ENCODE measurements around the gene GLRA1.
"Not testable (repeated sequence)": the region's sequence is repeated elsewhere in the genome, so short reads cannot be mapped to it uniquely, and the experiment has no call there.

The GLRA1 gene

DNA sequence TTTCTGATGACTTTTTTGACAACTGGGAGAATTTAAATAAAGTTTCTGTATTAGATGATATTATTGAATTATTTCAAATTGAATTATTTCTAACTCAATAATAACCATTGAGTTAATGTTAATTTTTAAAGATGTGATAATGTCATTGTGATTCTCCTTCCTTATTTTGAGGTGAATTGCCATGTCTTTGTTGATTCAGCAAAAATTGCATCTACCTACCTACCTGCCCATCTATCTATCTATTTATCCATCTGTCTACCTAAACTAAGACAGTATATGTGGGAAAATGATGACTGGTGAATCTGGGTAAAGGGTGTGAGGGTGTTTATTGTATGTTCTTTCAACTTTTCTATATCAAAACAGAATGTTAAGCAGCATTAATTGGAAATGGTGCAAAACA, 77.9 kb downstream of the GLRA1 start:
- no peak overlapping the region for H3K27ac ChIP-seq (ENCODE audit: low read depth, low read length)
- H3K9ac ChIP-seq (ENCODE audit: low read depth in 1 of 2, low read length in 2 of 2), result no peak overlapping the region
- H3K27me3 ChIP-seq (ENCODE audit: control insufficient read depth in 1 of 2, insufficient read depth in 2 of 2, low read length in 2 of 2), result no peaks in the 10 kb centered on the region
- no peaks in the 10 kb centered on the region for H3K36me3 ChIP-seq (ENCODE audit: control insufficient read depth in 1 of 2, insufficient read depth in 2 of 2, low read length in 2 of 2)
- no peak overlapping the region for H3K4me3 ChIP-seq (ENCODE audit: low read depth in 1 of 2, low read length in 2 of 2)
- no peaks in the 10 kb centered on the region for H3K9me3 ChIP-seq (ENCODE audit: control insufficient read depth in 1 of 2, low read length in 2 of 2)
- H3K4me1 ChIP-seq (ENCODE audit: control insufficient read depth in 1 of 2, insufficient read depth in 2 of 2, low read length in 2 of 2), result no peaks in the 10 kb centered on the region

DNA sequence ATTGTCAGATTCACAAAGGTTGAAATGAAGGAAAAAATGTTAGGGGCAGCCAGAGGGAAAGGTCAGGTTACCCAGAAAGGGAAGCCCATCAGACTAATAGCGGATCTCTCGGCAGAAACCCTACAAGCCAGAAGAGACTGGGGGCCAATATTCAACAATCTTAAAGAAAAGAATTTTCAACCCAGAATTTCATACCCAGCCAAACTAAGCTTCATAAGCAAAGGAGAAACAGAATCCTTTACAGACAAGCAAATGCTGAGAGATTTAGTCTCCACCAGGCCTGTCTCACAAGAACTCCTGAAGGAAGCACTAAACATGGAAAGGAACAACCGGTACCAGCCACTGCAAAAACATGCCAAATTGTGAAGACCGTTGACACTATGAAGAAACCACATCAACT, 91.8 kb downstream of the GLRA1 start:
- H3K9me3 ChIP-seq (ENCODE audit: control insufficient read depth in 1 of 2, low read length in 2 of 2), result peaks cover 5 to 17% of the 10 kb centered on the region in 2 donors
- H3K4me1 ChIP-seq (ENCODE audit: control insufficient read depth in 1 of 2, insufficient read depth in 2 of 2, low read length in 2 of 2); H3K4me3 ChIP-seq (ENCODE audit: low read depth in 1 of 2, low read length in 2 of 2); H3K9ac ChIP-seq (ENCODE audit: low read depth in 1 of 2, low read length in 2 of 2); H3K36me3 ChIP-seq (ENCODE audit: control insufficient read depth in 1 of 2, insufficient read depth in 2 of 2, low read length in 2 of 2); H3K27me3 ChIP-seq (ENCODE audit: control insufficient read depth in 1 of 2, insufficient read depth in 2 of 2, low read length in 2 of 2); H3K27ac ChIP-seq (ENCODE audit: low read depth, low read length): not testable (repeated sequence)

GRCh38 chr5:151829370-151829769, 95.3 kb downstream of the GLRA1 start:
- H3K4me3 ChIP-seq (ENCODE audit: low read depth in 1 of 2, low read length in 2 of 2), result no peak overlapping the region
- H3K36me3 ChIP-seq (ENCODE audit: control insufficient read depth in 1 of 2, insufficient read depth in 2 of 2, low read length in 2 of 2), result no peaks in the 10 kb centered on the region
- H3K4me1 ChIP-seq (ENCODE audit: control insufficient read depth in 1 of 2, insufficient read depth in 2 of 2, low read length in 2 of 2), result no peaks in the 10 kb centered on the region
- peaks cover 0 to 17% of the 10 kb centered on the region in 2 donors for H3K9me3 ChIP-seq (ENCODE audit: control insufficient read depth in 1 of 2, low read length in 2 of 2)
- no peak overlapping the region for H3K27ac ChIP-seq (ENCODE audit: low read depth, low read length)
- H3K27me3 ChIP-seq (ENCODE audit: control insufficient read depth in 1 of 2, insufficient read depth in 2 of 2, low read length in 2 of 2), result no peaks in the 10 kb centered on the region
- no peak overlapping the region for H3K9ac ChIP-seq (ENCODE audit: low read depth in 1 of 2, low read length in 2 of 2)

- no peak overlapping the region for H3K9ac ChIP-seq (ENCODE audit: low read depth in 1 of 2, low read length in 2 of 2)
- no peak overlapping the region for H3K4me3 ChIP-seq (ENCODE audit: low read depth in 1 of 2, low read length in 2 of 2)
- H3K9me3 ChIP-seq (ENCODE audit: control insufficient read depth in 1 of 2, low read length in 2 of 2), result no peaks in the 10 kb centered on the region
- no peaks in the 10 kb centered on the region for H3K36me3 ChIP-seq (ENCODE audit: control insufficient read depth in 1 of 2, insufficient read depth in 2 of 2, low read length in 2 of 2)
- no peak overlapping the region for H3K27ac ChIP-seq (ENCODE audit: low read depth, low read length)
- H3K4me1 ChIP-seq (ENCODE audit: control insufficient read depth in 1 of 2, insufficient read depth in 2 of 2, low read length in 2 of 2), result no peaks in the 10 kb centered on the region
- no peaks in the 10 kb centered on the region for H3K27me3 ChIP-seq (ENCODE audit: control insufficient read depth in 1 of 2, insufficient read depth in 2 of 2, low read length in 2 of 2)
Observed at GRCh38 chr5:151825445-151825844, 99.2 kb downstream of the GLRA1 start.

GRCh38 chr5:151822141-151822540, 102.5 kb downstream of the GLRA1 start:
- Histone ChIP-seq H3K27ac (ENCODE audit: low read depth, low read length) (no peak overlapping the region), H3K9me3 (ENCODE audit: control insufficient read depth in 1 of 2, low read length in 2 of 2) (no peaks in the 10 kb centered on the region), H3K4me1 (ENCODE audit: control insufficient read depth in 1 of 2, insufficient read depth in 2 of 2, low read length in 2 of 2) (no peaks in the 10 kb centered on the region), H3K36me3 (ENCODE audit: control insufficient read depth in 1 of 2, insufficient read depth in 2 of 2, low read length in 2 of 2) (no peaks in the 10 kb centered on the region), H3K4me3 (ENCODE audit: low read depth in 1 of 2, low read length in 2 of 2) (no peak overlapping the region), H3K9ac (ENCODE audit: low read depth in 1 of 2, low read length in 2 of 2) (no peak overlapping the region), H3K27me3 (ENCODE audit: control insufficient read depth in 1 of 2, insufficient read depth in 2 of 2, low read length in 2 of 2) (no peaks in the 10 kb centered on the region)

DNA sequence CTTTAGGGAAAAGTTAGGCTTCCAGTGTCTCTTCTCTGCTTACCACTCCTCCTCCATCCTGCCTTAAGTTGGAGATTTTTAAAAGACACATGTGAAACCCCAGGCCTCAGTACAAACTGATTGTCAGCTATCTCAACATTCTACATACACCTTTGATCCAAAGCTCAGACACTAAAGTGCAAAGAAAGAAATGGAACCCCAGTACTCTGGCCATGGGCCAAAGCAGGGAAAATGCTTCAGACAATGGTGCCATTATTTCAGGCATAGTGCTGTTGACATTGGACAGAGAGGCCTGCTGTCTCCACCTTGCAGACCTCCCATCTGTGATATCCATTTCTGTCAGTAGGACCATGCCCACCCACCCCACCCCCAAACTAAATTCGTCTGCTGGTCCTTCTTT, 103.7 kb downstream of the GLRA1 start:
- H3K9me3 ChIP-seq (ENCODE audit: control insufficient read depth in 1 of 2, low read length in 2 of 2), result no peaks in the 10 kb centered on the region
- H3K9ac ChIP-seq (ENCODE audit: low read depth in 1 of 2, low read length in 2 of 2), result no peak overlapping the region
- H3K27ac ChIP-seq (ENCODE audit: low read depth, low read length), result no peak overlapping the region
- no peaks in the 10 kb centered on the region for H3K4me1 ChIP-seq (ENCODE audit: control insufficient read depth in 1 of 2, insufficient read depth in 2 of 2, low read length in 2 of 2)
- H3K27me3 ChIP-seq (ENCODE audit: control insufficient read depth in 1 of 2, insufficient read depth in 2 of 2, low read length in 2 of 2), result no peaks in the 10 kb centered on the region
- H3K4me3 ChIP-seq (ENCODE audit: low read depth in 1 of 2, low read length in 2 of 2), result no peak overlapping the region
- no peaks in the 10 kb centered on the region for H3K36me3 ChIP-seq (ENCODE audit: control insufficient read depth in 1 of 2, insufficient read depth in 2 of 2, low read length in 2 of 2)

GRCh38 chr5:151820271-151820670, 104.4 kb downstream of the GLRA1 start:
- H3K36me3 ChIP-seq (ENCODE audit: control insufficient read depth in 1 of 2, insufficient read depth in 2 of 2, low read length in 2 of 2), result no peaks in the 10 kb centered on the region
- no peak overlapping the region for H3K27ac ChIP-seq (ENCODE audit: low read depth, low read length)
- H3K27me3 ChIP-seq (ENCODE audit: control insufficient read depth in 1 of 2, insufficient read depth in 2 of 2, low read length in 2 of 2), result no peaks in the 10 kb centered on the region
- no peak overlapping the region for H3K4me3 ChIP-seq (ENCODE audit: low read depth in 1 of 2, low read length in 2 of 2)
- H3K9ac ChIP-seq (ENCODE audit: low read depth in 1 of 2, low read length in 2 of 2), result no peak overlapping the region
- H3K4me1 ChIP-seq (ENCODE audit: control insufficient read depth in 1 of 2, insufficient read depth in 2 of 2, low read length in 2 of 2), result no peaks in the 10 kb centered on the region
- no peaks in the 10 kb centered on the region for H3K9me3 ChIP-seq (ENCODE audit: control insufficient read depth in 1 of 2, low read length in 2 of 2)

DNA sequence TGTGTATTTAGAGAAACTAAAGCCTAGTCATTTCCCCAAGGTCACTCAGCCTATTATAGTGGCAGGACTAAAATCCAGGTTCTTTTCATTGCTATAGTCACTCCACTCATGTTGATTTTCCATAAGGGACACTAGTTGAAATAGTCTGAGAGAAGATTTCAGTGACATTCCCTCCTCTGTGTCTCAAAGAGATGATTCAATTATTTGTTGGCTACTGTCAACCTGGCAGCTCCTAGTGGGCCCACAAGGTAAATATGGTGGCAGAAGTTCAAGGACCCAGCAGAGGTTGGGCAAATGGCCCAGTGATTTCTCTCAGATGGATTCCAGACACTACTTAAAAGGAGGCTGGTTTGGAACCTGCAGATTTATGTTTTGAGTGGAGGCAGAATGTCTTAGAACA, 104.8 kb downstream of the GLRA1 start:
- no peak overlapping the region for H3K27ac ChIP-seq (ENCODE audit: low read depth, low read length)
- no peaks in the 10 kb centered on the region for H3K4me1 ChIP-seq (ENCODE audit: control insufficient read depth in 1 of 2, insufficient read depth in 2 of 2, low read length in 2 of 2)
- no peaks in the 10 kb centered on the region for H3K9me3 ChIP-seq (ENCODE audit: control insufficient read depth in 1 of 2, low read length in 2 of 2)
- H3K4me3 ChIP-seq (ENCODE audit: low read depth in 1 of 2, low read length in 2 of 2), result no peak overlapping the region
- no peak overlapping the region for H3K9ac ChIP-seq (ENCODE audit: low read depth in 1 of 2, low read length in 2 of 2)
- H3K27me3 ChIP-seq (ENCODE audit: control insufficient read depth in 1 of 2, insufficient read depth in 2 of 2, low read length in 2 of 2), result no peaks in the 10 kb centered on the region
- no peaks in the 10 kb centered on the region for H3K36me3 ChIP-seq (ENCODE audit: control insufficient read depth in 1 of 2, insufficient read depth in 2 of 2, low read length in 2 of 2)

DNA sequence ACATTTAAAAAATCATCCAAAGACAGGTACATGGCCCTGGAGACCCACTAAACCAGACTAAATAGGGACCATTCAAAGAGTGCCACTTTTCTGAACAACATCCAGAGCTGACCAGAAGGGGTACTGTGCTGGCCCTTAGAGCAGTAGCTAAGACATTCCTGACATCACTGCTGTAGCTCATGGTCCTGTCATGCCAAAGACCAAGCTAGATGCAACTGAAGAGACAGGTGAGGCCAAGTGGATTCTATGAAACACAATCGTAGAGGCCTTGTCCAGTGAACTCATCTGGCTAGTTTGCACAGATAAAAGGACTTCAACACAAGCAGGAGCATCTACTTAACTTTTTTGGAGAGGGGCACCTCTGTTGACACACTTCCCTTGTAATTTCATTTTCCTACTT, 109.6 kb downstream of the GLRA1 start:
- H3K27me3 ChIP-seq (ENCODE audit: control insufficient read depth in 1 of 2, insufficient read depth in 2 of 2, low read length in 2 of 2), result no peaks in the 10 kb centered on the region

DNA sequence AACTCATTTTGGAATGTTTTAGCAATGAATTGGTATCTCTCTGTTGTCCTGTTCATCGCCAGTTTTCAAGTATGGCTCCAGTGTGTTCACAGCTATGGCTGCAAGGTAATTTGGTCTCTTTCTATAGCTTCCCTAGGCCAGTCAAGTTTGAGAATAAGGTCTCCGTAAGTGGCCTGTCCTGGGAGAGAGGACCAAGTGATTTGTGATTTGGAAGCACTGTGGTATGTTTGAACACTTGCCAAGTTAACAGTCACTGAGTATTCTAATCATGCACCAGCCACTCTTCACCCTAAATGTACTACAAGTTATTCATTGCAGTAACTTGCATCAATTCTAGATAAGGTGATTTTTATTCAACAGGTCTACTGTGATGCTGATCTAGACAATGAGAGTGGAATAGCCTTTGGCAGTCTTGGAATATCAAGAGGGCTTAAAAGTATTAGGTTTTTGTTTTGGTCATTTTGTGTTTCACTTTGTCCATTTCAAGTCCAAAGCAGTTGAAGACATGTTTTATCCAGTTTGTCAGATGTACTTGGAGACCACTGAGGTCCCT, 111.8 kb downstream of the GLRA1 start:
- Histone ChIP-seq H3K4me3 (ENCODE audit: low read depth in 1 of 2, low read length in 2 of 2) (no peak overlapping the region), H3K27me3 (ENCODE audit: control insufficient read depth in 1 of 2, insufficient read depth in 2 of 2, low read length in 2 of 2) (no peaks in the 10 kb centered on the region), H3K9me3 (ENCODE audit: control insufficient read depth in 1 of 2, low read length in 2 of 2) (no peaks in the 10 kb centered on the region), H3K27ac (ENCODE audit: low read depth, low read length) (no peak overlapping the region), H3K9ac (ENCODE audit: low read depth in 1 of 2, low read length in 2 of 2) (no peak overlapping the region), H3K4me1 (ENCODE audit: control insufficient read depth in 1 of 2, insufficient read depth in 2 of 2, low read length in 2 of 2) (no peaks in the 10 kb centered on the region), H3K36me3 (ENCODE audit: control insufficient read depth in 1 of 2, insufficient read depth in 2 of 2, low read length in 2 of 2) (peaks cover 24 to 35% of the 10 kb centered on the region in 2 donors)

More for the DNA sequence above, 109.6 kb downstream of the GLRA1 start:
- Histone ChIP-seq H3K9me3 (ENCODE audit: control insufficient read depth in 1 of 2, low read length in 2 of 2) (no peaks in the 10 kb centered on the region), H3K4me1 (ENCODE audit: control insufficient read depth in 1 of 2, insufficient read depth in 2 of 2, low read length in 2 of 2) (no peaks in the 10 kb centered on the region), H3K27ac (ENCODE audit: low read depth, low read length) (no peak overlapping the region), H3K36me3 (ENCODE audit: control insufficient read depth in 1 of 2, insufficient read depth in 2 of 2, low read length in 2 of 2) (peaks cover 17 to 29% of the 10 kb centered on the region in 2 donors), H3K4me3 (ENCODE audit: low read depth in 1 of 2, low read length in 2 of 2) (no peak overlapping the region), H3K9ac (ENCODE audit: low read depth in 1 of 2, low read length in 2 of 2) (no peak overlapping the region)

All from duodenal mucosa (tissue), 2 donors.